ENCODE results near the gene TBXAS1. TPM values are rescaled to one million over a fixed set of nuclear protein-coding genes. Genes with fewer than 3 reads are reported as not detected.

The TBXAS1 gene
- total and polyA plus RNA-seq, 2 experiments from 2014 or later, result 1.3 TPM; not detected in 1

DNA sequence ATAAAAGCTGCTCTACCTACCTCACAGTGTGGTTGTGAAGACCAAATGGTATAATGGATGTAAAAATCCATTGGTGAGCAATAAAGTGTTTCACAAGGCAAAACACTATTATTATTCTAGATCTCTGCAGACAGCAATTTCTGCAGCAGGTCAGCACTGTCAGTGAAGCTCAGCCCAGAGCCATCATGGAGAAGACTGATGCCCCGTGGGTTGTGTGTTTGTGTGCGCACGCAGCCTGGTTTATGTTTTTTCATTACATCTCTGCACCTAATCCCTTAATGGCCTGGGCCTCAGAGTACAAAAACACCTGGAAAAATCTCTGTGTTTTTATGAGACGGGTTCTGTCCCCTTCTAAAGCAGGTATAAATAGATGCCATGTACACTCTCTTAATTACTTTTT, 169.5 kb downstream of the TBXAS1 start:
- no peak overlapping the region for H3K4me2 ChIP-seq
- Mint-ChIP-seq H3K27ac (no peak overlapping the region), H3K27me3 (ENCODE audit: insufficient read depth, low read depth, poor library complexity) (peaks cover 10% of the 10 kb centered on the region), H3K36me3 (ENCODE audit: low read depth) (no peaks in the 10 kb centered on the region), H3K4me1 (peaks cover 6% of the 10 kb centered on the region; the same call in 2 of the 3 replicates), H3K4me3 (no peak overlapping the region), H3K9me3 (no peaks in the 10 kb centered on the region)
- ATAC-seq (no peak), DNase-seq (ENCODE audit: low spot score) (no peak)
- H3F3A ChIP-seq (replicated peaks; ENCODE audit: low read depth), result no peaks in the 10 kb centered on the region
- no peaks in the 10 kb centered on the region for H3K36me3 ChIP-seq (ENCODE audit: insufficient read depth)
- H2AFZ ChIP-seq, result no peak overlapping the region
- H4K20me1 ChIP-seq (replicated peaks; ENCODE audit: insufficient read depth), result no peaks in the 10 kb centered on the region
- H3K4me3 ChIP-seq, result no peak overlapping the region
- no peaks in the 10 kb centered on the region for H3K79me2 ChIP-seq (replicated peaks; ENCODE audit: insufficient read depth)
- H3K27ac ChIP-seq (ENCODE audit: low read depth), result no peak overlapping the region
- H3K4me1 ChIP-seq (ENCODE audit: insufficient read depth), result no peaks in the 10 kb centered on the region
- TF ChIP-seq JUNB (IDR thresholded peaks at IDR 0.05; ENCODE audit: unreplicated experiment) (no peak), NANOG (IDR thresholded peaks at IDR 0.05; ENCODE audit: borderline replicate concordance) (no peak), CTCF (conservative IDR thresholded peaks at IDR 0.05; ENCODE audit: low read depth in 2 of 2) (no peak), ZNF114 (CRISPR knock-in tag; IDR thresholded peaks at IDR 0.05) (no peak), POLR2AphosphoS5 (IDR thresholded peaks at IDR 0.05; ENCODE audit: low read depth) (no peak), STAT1 (IDR thresholded peaks at IDR 0.05; ENCODE audit: unreplicated experiment) (no peak), CREB1 (CRISPR knock-in tag; IDR thresholded peaks at IDR 0.05; ENCODE audit: low read depth) (no peak), ZNF331 (CRISPR knock-in tag; IDR thresholded peaks at IDR 0.05; ENCODE audit: low read depth) (no peak)
- TF ChIP-seq, protein P1, sequence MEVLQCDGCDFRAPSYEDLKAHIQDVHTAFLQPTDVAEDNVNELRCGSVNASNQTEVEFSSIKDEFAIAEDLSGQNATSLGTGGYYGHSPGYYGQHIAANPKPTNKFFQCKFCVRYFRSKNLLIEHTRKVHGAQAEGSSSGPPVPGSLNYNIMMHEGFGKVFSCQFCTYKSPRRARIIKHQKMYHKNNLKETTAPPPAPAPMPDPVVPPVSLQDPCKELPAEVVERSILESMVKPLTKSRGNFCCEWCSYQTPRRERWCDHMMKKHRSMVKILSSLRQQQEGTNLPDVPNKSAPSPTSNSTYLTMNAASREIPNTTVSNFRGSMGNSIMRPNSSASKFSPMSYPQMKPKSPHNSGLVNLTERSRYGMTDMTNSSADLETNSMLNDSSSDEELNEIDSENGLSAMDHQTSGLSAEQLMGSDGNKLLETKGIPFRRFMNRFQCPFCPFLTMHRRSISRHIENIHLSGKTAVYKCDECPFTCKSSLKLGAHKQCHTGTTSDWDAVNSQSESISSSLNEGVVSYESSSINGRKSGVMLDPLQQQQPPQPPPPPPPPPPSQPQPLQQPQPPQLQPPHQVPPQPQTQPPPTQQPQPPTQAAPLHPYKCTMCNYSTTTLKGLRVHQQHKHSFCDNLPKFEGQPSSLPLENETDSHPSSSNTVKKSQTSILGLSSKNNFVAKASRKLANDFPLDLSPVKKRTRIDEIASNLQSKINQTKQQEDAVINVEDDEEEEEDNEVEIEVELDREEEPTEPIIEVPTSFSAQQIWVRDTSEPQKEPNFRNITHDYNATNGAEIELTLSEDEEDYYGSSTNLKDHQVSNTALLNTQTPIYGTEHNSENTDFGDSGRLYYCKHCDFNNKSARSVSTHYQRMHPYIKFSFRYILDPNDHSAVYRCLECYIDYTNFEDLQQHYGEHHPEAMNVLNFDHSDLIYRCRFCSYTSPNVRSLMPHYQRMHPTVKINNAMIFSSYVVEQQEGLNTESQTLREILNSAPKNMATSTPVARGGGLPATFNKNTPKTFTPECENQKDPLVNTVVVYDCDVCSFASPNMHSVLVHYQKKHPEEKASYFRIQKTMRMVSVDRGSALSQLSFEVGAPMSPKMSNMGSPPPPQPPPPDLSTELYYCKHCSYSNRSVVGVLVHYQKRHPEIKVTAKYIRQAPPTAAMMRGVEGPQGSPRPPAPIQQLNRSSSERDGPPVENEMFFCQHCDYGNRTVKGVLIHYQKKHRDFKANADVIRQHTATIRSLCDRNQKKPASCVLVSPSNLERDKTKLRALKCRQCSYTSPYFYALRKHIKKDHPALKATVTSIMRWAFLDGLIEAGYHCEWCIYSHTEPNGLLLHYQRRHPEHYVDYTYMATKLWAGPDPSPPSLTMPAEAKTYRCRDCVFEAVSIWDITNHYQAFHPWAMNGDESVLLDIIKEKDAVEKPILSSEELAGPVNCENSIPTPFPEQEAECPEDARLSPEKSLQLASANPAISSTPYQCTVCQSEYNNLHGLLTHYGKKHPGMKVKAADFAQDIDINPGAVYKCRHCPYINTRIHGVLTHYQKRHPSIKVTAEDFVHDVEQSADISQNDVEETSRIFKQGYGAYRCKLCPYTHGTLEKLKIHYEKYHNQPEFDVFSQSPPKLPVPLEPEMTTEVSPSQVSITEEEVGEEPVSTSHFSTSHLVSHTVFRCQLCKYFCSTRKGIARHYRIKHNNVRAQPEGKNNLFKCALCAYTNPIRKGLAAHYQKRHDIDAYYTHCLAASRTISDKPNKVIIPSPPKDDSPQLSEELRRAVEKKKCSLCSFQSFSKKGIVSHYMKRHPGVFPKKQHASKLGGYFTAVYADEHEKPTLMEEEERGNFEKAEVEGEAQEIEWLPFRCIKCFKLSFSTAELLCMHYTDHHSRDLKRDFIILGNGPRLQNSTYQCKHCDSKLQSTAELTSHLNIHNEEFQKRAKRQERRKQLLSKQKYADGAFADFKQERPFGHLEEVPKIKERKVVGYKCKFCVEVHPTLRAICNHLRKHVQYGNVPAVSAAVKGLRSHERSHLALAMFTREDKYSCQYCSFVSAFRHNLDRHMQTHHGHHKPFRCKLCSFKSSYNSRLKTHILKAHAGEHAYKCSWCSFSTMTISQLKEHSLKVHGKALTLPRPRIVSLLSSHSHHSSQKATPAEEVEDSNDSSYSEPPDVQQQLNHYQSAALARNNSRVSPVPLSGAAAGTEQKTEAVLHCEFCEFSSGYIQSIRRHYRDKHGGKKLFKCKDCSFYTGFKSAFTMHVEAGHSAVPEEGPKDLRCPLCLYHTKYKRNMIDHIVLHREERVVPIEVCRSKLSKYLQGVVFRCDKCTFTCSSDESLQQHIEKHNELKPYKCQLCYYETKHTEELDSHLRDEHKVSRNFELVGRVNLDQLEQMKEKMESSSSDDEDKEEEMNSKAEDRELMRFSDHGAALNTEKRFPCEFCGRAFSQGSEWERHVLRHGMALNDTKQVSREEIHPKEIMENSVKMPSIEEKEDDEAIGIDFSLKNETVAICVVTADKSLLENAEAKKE (CRISPR knock-in tag; IDR thresholded peaks at IDR 0.05), result no peak
- TF ChIP-seq, protein P2, sequence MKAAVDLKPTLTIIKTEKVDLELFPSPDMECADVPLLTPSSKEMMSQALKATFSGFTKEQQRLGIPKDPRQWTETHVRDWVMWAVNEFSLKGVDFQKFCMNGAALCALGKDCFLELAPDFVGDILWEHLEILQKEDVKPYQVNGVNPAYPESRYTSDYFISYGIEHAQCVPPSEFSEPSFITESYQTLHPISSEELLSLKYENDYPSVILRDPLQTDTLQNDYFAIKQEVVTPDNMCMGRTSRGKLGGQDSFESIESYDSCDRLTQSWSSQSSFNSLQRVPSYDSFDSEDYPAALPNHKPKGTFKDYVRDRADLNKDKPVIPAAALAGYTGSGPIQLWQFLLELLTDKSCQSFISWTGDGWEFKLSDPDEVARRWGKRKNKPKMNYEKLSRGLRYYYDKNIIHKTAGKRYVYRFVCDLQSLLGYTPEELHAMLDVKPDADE (IDR thresholded peaks at IDR 0.05), result no peak
- H3K9me2 ChIP-seq (ENCODE audit: insufficient read depth), result no peaks in the 10 kb centered on the region
- H3K27me3 ChIP-seq (ENCODE audit: insufficient read depth), result no peaks in the 10 kb centered on the region
